Right lobe of liver (tissue), 6 donors: ENCODE results near the gene SERPINB5. TPM values are rescaled to one million over a fixed set of nuclear protein-coding genes. Genes with fewer than 3 reads are reported as not detected.

ENCODE experiments used
- ATAC-seq, 4 donors: fragments of 200-7000 bp; cut with Tn5 transposase; one replicate each; pipeline ENCODE4 v1.9.1; 2020; ENCODE audit warnings: mild to moderate bottlenecking in 4 of 4, moderate library complexity in 4 of 4
- DNase-seq, 3 donors: peaks; one replicate each; pipeline ENCODE4 v3.0.0-alpha.2; 2020
- H3K27ac ChIP-seq, 3 donors: fragments of 200-600 bp; one replicate each; pipeline ENCODE4 v1.8.0; 2022
- H3K27me3 ChIP-seq, 2 donors: fragments of 200-600 bp; one replicate each; pipeline ENCODE4 v1.8.0; 2022
- H3K36me3 ChIP-seq, 4 donors: fragments of 200-600 bp; sonication (generic) in 1 of 4; one replicate each; pipeline versions ENCODE4 v1.5.1 to v1.8.0; 2017 to 2022; ENCODE audit warnings: control low read depth in 1 of 4
- H3K4me1 ChIP-seq, 4 donors: fragments of 200-600 bp; sonication (generic) in 1 of 4; one replicate each; pipeline versions ENCODE4 v1.5.1 to v1.8.0; 2017 to 2022; ENCODE audit warnings: control low read depth in 1 of 4
- H3K4me3 ChIP-seq, 3 donors: fragments of 200-600 bp; one replicate each; pipeline ENCODE4 v1.8.0; 2022
- H3K9me3 ChIP-seq, 4 donors: fragments of 200-600 bp; sonication (generic) in 1 of 4; one replicate each; pipeline versions ENCODE4 v1.5.1 to v1.8.0; 2017 to 2022; ENCODE audit warnings: control low read depth in 1 of 4
- POLR2A ChIP-seq: fragments of 450-650 bp; IDR thresholded peaks from one replicate; pipeline ENCODE4 v1.6.1; 2017; ENCODE audit warnings: antibody characterized with exemption, mild to moderate bottlenecking
- WGBS: methylation state at CpG from one replicate; pipeline ENCODE4 v1.1.6; 2018; ENCODE audit warnings: low coverage, low lambda C conversion rate; ENCODE audit not compliant: insufficient coverage; ENCODE audit errors: missing lambda C conversion rate; 5-methylcytosine and 5-hydroxymethylcytosine counted together
- intact Hi-C, 2 donors: fragments of 100-400 bp; cut with DNase I; formaldehyde crosslinking; loops; one replicate each; pipeline versions ENCODE4 v1.11.2 to v1.14.1; 2022
- total RNA-seq, 6 experiments: library from RNA; depleted of rRNA in 2 of 6; stranded (reverse); fragments of >200 nt in 2 of 6; fragmentation: NEBNext Ultra II Directional in 3 of 6; extraction: Animal tissue kit (Norgen Biotek cat#: 25700) in 3 of 6; gene quantifications; one replicate each; pipeline versions ENCODE4 v1.1.0 to v1.2.4, GENCODE V29; 2016 to 2023
- TF ChIP-seq, protein P1 (sequence below), 4 donors: fragments of 200-600 bp in 3 of 4; fragments of 450-650 bp in 1 of 4; IDR thresholded peaks; one replicate each; pipeline versions ENCODE4 v1.5.1 to v1.8.0; 2016 to 2022; ENCODE audit warnings: antibody characterized with exemption in 4 of 4, mild to moderate bottlenecking in 2 of 4
- donor health status: DM: no; HTN: yes; CAD: no.
- donor health status: DM: no; HTN: no; CAD: no.
- donor health status: DM: no; HTN: no; CAD: no.
- donor health status: DM: no; HTN: yes; CAD: no.
- donor health status: DM: no; HTN: yes; CAD: no.

Gene SERPINB5
- total RNA-seq, 6 experiments from 2014 or later = not detected

DNA sequence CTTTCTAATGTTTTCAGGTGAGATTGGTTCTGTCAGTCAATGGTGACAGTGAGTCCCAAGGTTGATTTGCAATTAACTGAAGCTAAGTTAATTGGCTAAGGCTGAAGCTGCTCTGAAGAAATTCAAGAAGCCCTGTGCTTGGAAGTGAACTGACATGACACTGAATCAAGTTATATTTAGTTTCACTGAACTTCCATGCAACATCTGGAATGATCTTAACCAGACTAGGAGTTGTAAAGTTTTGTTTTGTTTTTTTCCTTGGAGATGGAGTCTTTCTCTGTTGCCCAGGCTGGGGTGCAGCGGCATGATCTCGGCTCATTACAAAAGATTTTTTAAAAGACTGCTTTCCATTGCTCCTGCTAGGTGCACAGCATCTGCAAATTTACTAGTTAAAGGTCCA lies 11.4 kb downstream of the SERPINB5 start:
- TF ChIP-seq POLR2A = no peak
- TF ChIP-seq, protein P1, sequence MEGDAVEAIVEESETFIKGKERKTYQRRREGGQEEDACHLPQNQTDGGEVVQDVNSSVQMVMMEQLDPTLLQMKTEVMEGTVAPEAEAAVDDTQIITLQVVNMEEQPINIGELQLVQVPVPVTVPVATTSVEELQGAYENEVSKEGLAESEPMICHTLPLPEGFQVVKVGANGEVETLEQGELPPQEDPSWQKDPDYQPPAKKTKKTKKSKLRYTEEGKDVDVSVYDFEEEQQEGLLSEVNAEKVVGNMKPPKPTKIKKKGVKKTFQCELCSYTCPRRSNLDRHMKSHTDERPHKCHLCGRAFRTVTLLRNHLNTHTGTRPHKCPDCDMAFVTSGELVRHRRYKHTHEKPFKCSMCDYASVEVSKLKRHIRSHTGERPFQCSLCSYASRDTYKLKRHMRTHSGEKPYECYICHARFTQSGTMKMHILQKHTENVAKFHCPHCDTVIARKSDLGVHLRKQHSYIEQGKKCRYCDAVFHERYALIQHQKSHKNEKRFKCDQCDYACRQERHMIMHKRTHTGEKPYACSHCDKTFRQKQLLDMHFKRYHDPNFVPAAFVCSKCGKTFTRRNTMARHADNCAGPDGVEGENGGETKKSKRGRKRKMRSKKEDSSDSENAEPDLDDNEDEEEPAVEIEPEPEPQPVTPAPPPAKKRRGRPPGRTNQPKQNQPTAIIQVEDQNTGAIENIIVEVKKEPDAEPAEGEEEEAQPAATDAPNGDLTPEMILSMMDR (IDR thresholded peaks at IDR 0.05) = no peak
- no peaks in the 10 kb centered on the region for H3K9me3 ChIP-seq
- WGBS = 33% methylated on average over 2 of the region's 2 CpGs
- no peaks in the 10 kb centered on the region for H3K36me3 ChIP-seq
- DNase-seq (no peak), ATAC-seq (no peak)
- no peak overlapping the region for H3K4me3 ChIP-seq
- H3K27ac ChIP-seq = no peak overlapping the region
- H3K4me1 ChIP-seq = no peaks in the 10 kb centered on the region
- intact Hi-C loops = no loop called here
- no peaks in the 10 kb centered on the region for H3K27me3 ChIP-seq

DNA sequence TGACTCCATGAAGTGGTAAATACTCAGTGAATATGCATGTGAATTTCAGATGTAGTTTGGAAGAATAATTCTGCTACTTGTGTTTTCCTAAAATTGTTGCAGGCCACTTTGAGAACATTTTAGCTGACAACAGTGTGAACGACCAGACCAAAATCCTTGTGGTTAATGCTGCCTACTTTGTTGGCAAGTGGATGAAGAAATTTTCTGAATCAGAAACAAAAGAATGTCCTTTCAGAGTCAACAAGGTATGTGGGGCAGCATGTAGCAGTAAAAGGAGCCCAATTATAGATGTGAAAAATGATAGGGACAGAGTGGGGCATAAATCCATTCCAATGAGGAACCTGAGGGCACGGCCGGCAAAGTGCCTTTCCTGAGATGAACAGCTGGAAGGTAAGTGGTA lies 16.1 kb downstream of the SERPINB5 start:
- H3K9me3 ChIP-seq = no peaks in the 10 kb centered on the region

DNA sequence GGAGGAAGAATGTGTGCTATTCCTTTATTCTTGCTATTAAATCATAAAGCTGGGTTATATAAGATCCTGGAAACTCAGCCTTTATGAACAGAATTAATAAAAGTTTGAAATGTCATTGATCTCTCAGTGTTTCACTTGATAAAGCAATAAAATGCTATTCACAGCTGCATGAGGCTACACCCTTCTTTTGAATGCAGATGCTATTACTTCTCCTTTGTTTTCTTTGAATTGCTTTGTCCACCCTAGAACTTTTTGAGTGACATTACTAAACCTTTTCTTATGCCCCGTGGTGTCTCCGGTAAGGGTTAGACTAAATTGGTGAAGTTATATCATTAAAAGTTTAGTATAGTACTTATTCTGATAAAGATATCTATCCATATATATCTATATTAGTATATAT lies 18.9 kb downstream of the SERPINB5 start:
- H3K27ac ChIP-seq = no peak overlapping the region
- WGBS = 71% methylated on average over 2 of the region's 2 CpGs
- no peak for ATAC-seq
- DNase-seq = no peak
- H3K27me3 ChIP-seq = no peaks in the 10 kb centered on the region
- TF ChIP-seq, protein P1 (IDR thresholded peaks at IDR 0.05) = no peak
- TF ChIP-seq POLR2A = no peak
- no peaks in the 10 kb centered on the region for H3K9me3 ChIP-seq
- H3K4me3 ChIP-seq = no peak overlapping the region
- H3K36me3 ChIP-seq = no peaks in the 10 kb centered on the region
- H3K4me1 ChIP-seq = no peaks in the 10 kb centered on the region
- intact Hi-C loops = no loop called here

More for the DNA sequence above, 16.1 kb downstream of the SERPINB5 start:
- DNase-seq (no peak), ATAC-seq (no peak)
- TF ChIP-seq, protein P1 (IDR thresholded peaks at IDR 0.05) = no peak
- no peak for TF ChIP-seq POLR2A
- Histone ChIP-seq H3K4me1 (no peaks in the 10 kb centered on the region), H3K27ac (no peak overlapping the region), H3K27me3 (no peaks in the 10 kb centered on the region), H3K4me3 (no peak overlapping the region), H3K36me3 (no peaks in the 10 kb centered on the region)
- intact Hi-C loops = no loop called here
- WGBS = 48% methylated on average over 3 of the region's 3 CpGs

GRCh38 chr18:63505566-63506335 lies 29.0 kb downstream of the SERPINB5 start:
- 53% methylated on average over 2 of the region's 2 CpGs for WGBS

More at GRCh38 chr18:63505566-63506335, 29.0 kb downstream of the SERPINB5 start:
- no peak for TF ChIP-seq POLR2A
- TF ChIP-seq, protein P1 (IDR thresholded peaks at IDR 0.05) = peak; percentile 50 to 67 (median 56)
- H3K4me3 ChIP-seq = no peak overlapping the region
- DNase-seq (no peak), ATAC-seq (peak; percentile 47 to 57 (median 53))
- intact Hi-C loops = no loop called here
- no peaks in the 10 kb centered on the region for H3K4me1 ChIP-seq
- H3K9me3 ChIP-seq = no peaks in the 10 kb centered on the region
- H3K36me3 ChIP-seq = no peaks in the 10 kb centered on the region
- no peak overlapping the region for H3K27ac ChIP-seq
- H3K27me3 ChIP-seq = no peaks in the 10 kb centered on the region
